IMR-90 (cell line): ENCODE results near the gene SAMD8.
A peak's percentile ranks its signal among the peaks of the same experiment; 100 is the strongest.

Source experiments
- CEBPB ChIP-seq: IDR thresholded peaks from 2 replicates; pipeline ENCODE4 v1.6.1; 2012; ENCODE audit warnings: low read depth, low read length, improper control_type of control experiment
- MAFK ChIP-seq: IDR thresholded peaks from 2 replicates; pipeline ENCODE4 v1.6.1; 2012; ENCODE audit warnings: low read depth, low read length, improper control_type of control experiment
- RCOR1 ChIP-seq: IDR thresholded peaks from 2 replicates; pipeline ENCODE4 v1.6.1; 2012; ENCODE audit warnings: mild to moderate bottlenecking, low read length, improper control_type of control experiment; ENCODE audit not compliant: insufficient replicate concordance
- TF ChIP-seq, protein P1 (sequence below): conservative IDR thresholded peaks from 2 replicates; pipeline ENCODE4 v1.5.1; 2012; ENCODE audit warnings: mild to moderate bottlenecking, low read depth, low read length, improper control_type of control experiment

DNA sequence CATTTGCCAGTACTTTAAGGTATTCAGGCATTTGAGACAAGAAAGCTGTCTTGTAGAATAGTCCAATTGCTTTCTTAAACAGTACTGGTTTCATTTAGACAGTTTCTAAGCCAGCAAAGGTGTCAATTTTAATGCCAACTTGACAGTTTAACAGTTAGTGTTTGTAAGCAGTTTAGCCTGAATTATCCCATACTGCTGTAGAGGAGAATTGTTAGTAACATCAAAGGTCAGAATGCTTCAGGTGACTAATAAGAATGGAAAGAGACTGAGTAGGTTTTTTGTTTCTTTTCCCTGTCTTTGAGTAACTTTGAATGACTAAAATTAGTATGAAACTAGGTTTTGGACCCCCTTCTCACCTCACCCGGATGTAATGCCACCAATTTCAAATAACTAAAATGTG lies 69.6 kb downstream of the SAMD8 start:
- TF ChIP-seq CEBPB = no peak
- TF ChIP-seq, protein P1, sequence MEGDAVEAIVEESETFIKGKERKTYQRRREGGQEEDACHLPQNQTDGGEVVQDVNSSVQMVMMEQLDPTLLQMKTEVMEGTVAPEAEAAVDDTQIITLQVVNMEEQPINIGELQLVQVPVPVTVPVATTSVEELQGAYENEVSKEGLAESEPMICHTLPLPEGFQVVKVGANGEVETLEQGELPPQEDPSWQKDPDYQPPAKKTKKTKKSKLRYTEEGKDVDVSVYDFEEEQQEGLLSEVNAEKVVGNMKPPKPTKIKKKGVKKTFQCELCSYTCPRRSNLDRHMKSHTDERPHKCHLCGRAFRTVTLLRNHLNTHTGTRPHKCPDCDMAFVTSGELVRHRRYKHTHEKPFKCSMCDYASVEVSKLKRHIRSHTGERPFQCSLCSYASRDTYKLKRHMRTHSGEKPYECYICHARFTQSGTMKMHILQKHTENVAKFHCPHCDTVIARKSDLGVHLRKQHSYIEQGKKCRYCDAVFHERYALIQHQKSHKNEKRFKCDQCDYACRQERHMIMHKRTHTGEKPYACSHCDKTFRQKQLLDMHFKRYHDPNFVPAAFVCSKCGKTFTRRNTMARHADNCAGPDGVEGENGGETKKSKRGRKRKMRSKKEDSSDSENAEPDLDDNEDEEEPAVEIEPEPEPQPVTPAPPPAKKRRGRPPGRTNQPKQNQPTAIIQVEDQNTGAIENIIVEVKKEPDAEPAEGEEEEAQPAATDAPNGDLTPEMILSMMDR = no peak
- peak; percentile 73 for TF ChIP-seq MAFK
- no peak for TF ChIP-seq RCOR1
